Activated naive CD4-positive, alpha-beta T cell treated with anti-CD3 and anti-CD28 coated beads, Interleukin-2, amount 10 ng/mL, durations not matched to agents 7 days and 5 days (primary cell): ENCODE data around the gene PODNL1.
A peak's percentile ranks its signal among the peaks of the same experiment; 100 is the strongest.
"Not testable (repeated sequence)": the region's sequence is repeated elsewhere in the genome, so short reads cannot be mapped to it uniquely, and the experiment has no call there.

Experiments used
- CTCF ChIA-PET: fragments of 350-600 bp; sonication (Branson Sonifier 250); formaldehyde crosslinking; loops from one replicate; lab custom pipeline; 2021; ENCODE audit warnings: antibody characterized with exemption; lab: Charles Lee
- DNase-seq: peaks from one replicate; pipeline ENCODE4 v3.0.0-alpha.2; 2020
- H3K27ac Mint-ChIP-seq: one replicate; pipeline ENCODE4 v1.8.0; 2021; ENCODE audit warnings: mild to moderate bottlenecking, moderate library complexity, mixed read lengths
- H3K27me3 Mint-ChIP-seq: one replicate; pipeline ENCODE4 v1.8.0; 2021; ENCODE audit warnings: mild to moderate bottlenecking, mixed read lengths
- H3K36me3 Mint-ChIP-seq: one replicate; pipeline ENCODE4 v1.8.0; 2021; ENCODE audit warnings: mixed read lengths
- H3K4me1 Mint-ChIP-seq: one replicate; pipeline ENCODE4 v1.8.0; 2021; ENCODE audit warnings: mixed read lengths
- H3K4me3 Mint-ChIP-seq: one replicate; pipeline ENCODE4 v1.8.0; 2021; ENCODE audit warnings: mild to moderate bottlenecking, moderate library complexity, mixed read lengths
- H3K9me3 Mint-ChIP-seq: one replicate; pipeline ENCODE4 v1.8.0; 2021; ENCODE audit warnings: mixed read lengths

Gene PODNL1

DNA sequence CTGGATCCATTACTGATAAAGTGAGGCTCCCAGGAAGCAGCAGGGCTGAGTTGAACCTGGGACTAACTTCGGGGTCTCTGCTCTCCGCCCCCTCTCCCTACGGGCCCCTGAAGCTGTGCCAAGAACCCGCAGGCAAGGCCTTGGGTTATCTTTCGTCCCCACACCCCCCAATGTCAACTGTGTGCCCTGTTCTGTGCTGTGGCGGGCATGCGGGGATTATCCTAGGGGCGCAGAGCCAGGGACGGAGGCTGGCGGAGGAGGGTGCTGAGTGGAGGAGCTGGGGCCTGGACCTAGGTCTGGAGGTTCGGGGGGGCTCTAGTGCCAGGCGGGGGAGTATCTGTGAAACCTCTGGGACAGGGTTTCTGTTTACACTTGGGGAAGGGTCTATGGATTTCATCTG, 41.5 kb upstream of the PODNL1 start:
- peaks cover 4% of the 10 kb centered on the region for H3K27me3 Mint-ChIP-seq
- H3K36me3 Mint-ChIP-seq = peaks cover 14% of the 10 kb centered on the region
- no peak overlapping the region for H3K4me3 Mint-ChIP-seq
- H3K4me1 Mint-ChIP-seq = peaks cover 50% of the 10 kb centered on the region
- no peak for DNase-seq
- CTCF ChIA-PET = no interaction called here
- no peak overlapping the region for H3K27ac Mint-ChIP-seq
- no peaks in the 10 kb centered on the region for H3K9me3 Mint-ChIP-seq

DNA sequence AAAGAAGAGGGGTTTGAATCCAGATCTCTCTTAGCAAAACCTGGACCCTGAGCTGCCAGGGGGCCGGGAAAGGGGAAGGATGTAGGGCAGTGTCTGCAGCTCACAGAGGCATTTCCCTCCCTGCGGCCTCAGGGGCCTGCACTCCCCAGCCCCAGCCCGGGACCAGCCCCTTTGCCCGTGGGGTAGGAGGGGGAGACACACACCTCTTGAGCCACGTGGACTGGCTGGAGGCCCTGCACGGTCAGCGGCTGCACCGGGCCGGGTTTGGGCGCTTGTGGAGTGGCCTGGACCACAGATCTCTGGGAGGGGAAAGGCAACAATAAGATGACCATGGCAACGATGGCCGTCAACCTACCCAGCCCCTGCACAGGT, 41.0 kb upstream of the PODNL1 start:
- no peak overlapping the region for H3K4me3 Mint-ChIP-seq
- H3K27me3 Mint-ChIP-seq = peaks cover 4% of the 10 kb centered on the region
- CTCF ChIA-PET = no interaction called here
- H3K4me1 Mint-ChIP-seq = peaks cover 48% of the 10 kb centered on the region
- H3K36me3 Mint-ChIP-seq = peaks cover 17% of the 10 kb centered on the region
- no peaks in the 10 kb centered on the region for H3K9me3 Mint-ChIP-seq
- DNase-seq = no peak
- H3K27ac Mint-ChIP-seq = no peak overlapping the region

DNA sequence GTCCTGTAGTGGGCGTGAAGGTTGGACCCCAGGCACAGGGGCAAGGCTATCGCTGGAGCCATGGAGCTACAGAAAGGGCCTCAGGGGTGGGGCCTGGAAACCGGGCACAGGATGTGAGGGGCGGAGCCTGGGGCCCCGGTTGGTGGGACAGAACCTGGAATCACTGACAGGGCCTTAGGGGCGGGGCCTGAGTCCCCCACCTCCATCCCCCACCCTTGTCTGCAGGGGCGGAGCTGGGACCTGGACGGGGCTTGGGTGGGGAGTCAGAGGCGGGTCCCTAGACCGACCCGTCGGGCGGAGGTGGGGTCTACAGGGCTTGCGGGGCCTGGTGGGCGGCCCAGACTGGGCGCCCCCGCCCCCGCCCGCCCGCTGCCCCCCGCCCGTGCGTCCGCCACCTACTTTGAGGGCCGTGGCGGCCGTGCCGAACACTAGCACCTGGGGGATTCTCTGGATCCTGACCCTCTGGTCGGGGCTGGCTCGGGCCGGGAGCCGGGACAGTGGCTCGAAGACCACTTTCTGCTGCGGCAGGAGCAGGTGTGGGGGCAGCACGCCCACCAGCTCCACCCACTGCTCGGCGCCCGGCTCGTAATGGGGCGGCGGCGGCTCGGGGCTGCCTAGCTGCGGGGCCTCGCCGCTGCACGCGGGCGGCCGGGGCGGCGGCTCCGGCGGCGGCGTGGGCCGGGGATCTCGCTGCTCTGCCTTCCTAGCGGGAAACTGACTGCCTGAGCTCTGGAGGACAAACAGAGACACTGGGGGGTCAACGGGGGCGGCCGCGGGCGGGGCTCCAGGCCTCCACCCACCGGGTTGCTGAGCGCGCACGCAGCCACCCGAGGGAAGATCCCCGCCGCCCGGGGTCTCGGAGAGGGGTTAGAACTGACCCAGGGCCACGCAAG, 40.4 kb upstream of the PODNL1 start:
- H3K4me3 Mint-ChIP-seq = no peak overlapping the region
- DNase-seq = no peak
- CTCF ChIA-PET = no interaction called here
- peaks cover 4% of the 10 kb centered on the region for H3K27me3 Mint-ChIP-seq
- peaks cover 48% of the 10 kb centered on the region for H3K4me1 Mint-ChIP-seq
- H3K27ac Mint-ChIP-seq = no peak overlapping the region
- H3K9me3 Mint-ChIP-seq = no peaks in the 10 kb centered on the region
- peaks cover 21% of the 10 kb centered on the region for H3K36me3 Mint-ChIP-seq

DNA sequence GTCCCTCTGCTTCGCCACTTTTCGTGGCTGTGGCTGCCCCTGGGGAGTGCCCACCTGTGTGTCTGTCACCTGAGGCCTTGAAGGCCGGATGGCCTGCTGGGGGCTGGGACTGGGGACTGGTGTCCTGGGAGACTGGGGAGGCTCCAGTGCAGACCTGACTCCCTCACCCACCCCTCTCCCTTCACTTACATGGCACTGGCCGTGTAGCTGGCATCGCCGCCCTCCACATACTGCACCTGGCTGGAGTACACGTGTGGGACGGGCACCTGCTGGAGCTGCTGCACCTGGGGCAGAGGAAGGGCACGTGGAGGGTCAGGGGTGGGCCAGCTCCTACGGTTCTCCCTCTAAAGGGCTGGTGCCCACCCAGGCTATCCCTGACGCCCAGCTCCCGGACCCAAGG, 39.6 kb upstream of the PODNL1 start:
- CTCF ChIA-PET = interaction anchor here (1.3 kb wide), 1 partner anchor 25 kb away, joined by 4 read pairs; the partner anchor contains the start of gene DCAF15
- Mint-ChIP-seq H3K4me3 (no peak overlapping the region), H3K4me1 (peaks cover 42% of the 10 kb centered on the region), H3K27me3 (peaks cover 4% of the 10 kb centered on the region), H3K9me3 (no peaks in the 10 kb centered on the region), H3K27ac (no peak overlapping the region), H3K36me3 (peaks cover 20% of the 10 kb centered on the region)
- DNase-seq = no peak

GRCh38 chr19:13976446-13976845, 38.2 kb upstream of the PODNL1 start:
- peaks cover 4% of the 10 kb centered on the region for H3K27me3 Mint-ChIP-seq
- H3K9me3 Mint-ChIP-seq = no peaks in the 10 kb centered on the region
- H3K4me1 Mint-ChIP-seq = peaks cover 28% of the 10 kb centered on the region
- peaks cover 17% of the 10 kb centered on the region for H3K36me3 Mint-ChIP-seq
- H3K4me3 Mint-ChIP-seq = no peak overlapping the region
- no peak for DNase-seq
- CTCF ChIA-PET = interaction anchor here (1.3 kb wide), 1 partner anchor 23 kb away, joined by 4 read pairs; the partner anchor contains the start of gene DCAF15
- no peak overlapping the region for H3K27ac Mint-ChIP-seq

DNA sequence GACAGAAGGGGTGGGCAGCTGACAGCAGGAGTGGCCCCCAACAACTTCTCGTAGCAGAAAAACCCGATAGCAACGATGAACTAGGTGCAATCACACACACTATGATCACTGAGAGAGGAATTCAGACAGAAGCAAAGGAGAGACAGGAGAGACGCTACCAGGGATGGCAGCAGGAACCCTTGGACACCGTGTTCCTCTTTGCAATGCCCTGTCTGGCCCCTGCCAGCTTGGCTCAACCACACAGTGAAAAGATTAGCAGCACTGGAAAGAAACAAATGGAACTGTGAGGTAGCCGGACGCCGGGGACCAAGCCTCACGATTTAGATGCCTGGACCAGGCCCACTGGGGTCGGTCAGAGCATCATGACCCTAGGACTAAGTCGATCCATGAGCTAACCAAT, 37.7 kb upstream of the PODNL1 start:
- no peak overlapping the region for H3K27ac Mint-ChIP-seq
- H3K36me3 Mint-ChIP-seq = peaks cover 17% of the 10 kb centered on the region
- peaks cover 4% of the 10 kb centered on the region for H3K27me3 Mint-ChIP-seq
- DNase-seq = no peak
- CTCF ChIA-PET = no interaction called here
- H3K4me1 Mint-ChIP-seq = peaks cover 22% of the 10 kb centered on the region
- H3K9me3 Mint-ChIP-seq = no peaks in the 10 kb centered on the region
- no peak overlapping the region for H3K4me3 Mint-ChIP-seq

- H3K9me3 Mint-ChIP-seq = no peaks in the 10 kb centered on the region
- CTCF ChIA-PET = no interaction called here
- peaks cover 17% of the 10 kb centered on the region for H3K36me3 Mint-ChIP-seq
- H3K27me3 Mint-ChIP-seq = no peaks in the 10 kb centered on the region
- peak overlapping the region; percentile 4 for H3K27ac Mint-ChIP-seq
- DNase-seq = peak; percentile 73
- H3K4me3 Mint-ChIP-seq = no peak overlapping the region
- peaks cover 13% of the 10 kb centered on the region for H3K4me1 Mint-ChIP-seq
Observed at GRCh38 chr19:13974073-13974472, 35.9 kb upstream of the PODNL1 start.

DNA sequence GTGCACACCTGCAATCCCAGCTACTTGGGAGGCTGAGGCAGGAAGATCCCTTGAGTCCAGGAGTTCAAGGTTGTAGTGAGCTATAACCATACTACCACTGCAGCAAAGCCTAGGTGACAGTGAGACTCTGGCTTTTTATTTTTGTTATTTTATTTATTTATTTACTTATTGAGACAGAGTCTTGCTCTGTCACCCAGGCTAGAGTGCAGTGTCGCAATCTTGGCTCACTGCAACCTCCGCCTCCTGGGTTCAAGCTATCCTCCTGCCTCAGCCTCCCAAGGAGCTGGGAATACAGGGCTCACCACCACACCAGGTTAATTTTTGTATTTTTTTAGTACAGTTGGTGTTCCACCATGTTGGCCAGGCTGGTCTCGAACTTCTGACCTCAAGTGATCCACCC, 35.3 kb upstream of the PODNL1 start:
- Mint-ChIP-seq H3K36me3 (peaks cover 20% of the 10 kb centered on the region), H3K4me1 (peaks cover 13% of the 10 kb centered on the region), H3K27ac (peak overlapping the region; percentile 62)
- H3K27me3 Mint-ChIP-seq, H3K9me3 Mint-ChIP-seq, H3K4me3 Mint-ChIP-seq, DNase-seq: not testable (repeated sequence)
- CTCF ChIA-PET = interaction anchor here (0.7 kb wide), 1 partner anchor 75 kb away, joined by 3 read pairs; no protein-coding TSS in a partner anchor

GRCh38 chr19:13972368-13973155, 34.3 kb upstream of the PODNL1 start:
- no peaks in the 10 kb centered on the region for H3K27me3 Mint-ChIP-seq
- no peak overlapping the region for H3K27ac Mint-ChIP-seq
- DNase-seq = no peak
- CTCF ChIA-PET = interaction anchor here (0.7 kb wide), 1 partner anchor 76 kb away, joined by 3 read pairs; no protein-coding TSS in a partner anchor
- peaks cover 20% of the 10 kb centered on the region for H3K36me3 Mint-ChIP-seq
- no peak overlapping the region for H3K4me3 Mint-ChIP-seq
- peaks cover 8% of the 10 kb centered on the region for H3K4me1 Mint-ChIP-seq
- H3K9me3 Mint-ChIP-seq = no peaks in the 10 kb centered on the region

- not testable (repeated sequence) for H3K9me3 Mint-ChIP-seq, H3K27me3 Mint-ChIP-seq, H3K27ac Mint-ChIP-seq, DNase-seq, H3K4me3 Mint-ChIP-seq, H3K4me1 Mint-ChIP-seq
- CTCF ChIA-PET = interaction anchor here (0.8 kb wide), 1 partner anchor 13 kb away, joined by 3 read pairs; no protein-coding TSS in a partner anchor
- peaks cover 20% of the 10 kb centered on the region for H3K36me3 Mint-ChIP-seq
Observed at GRCh38 chr19:13971868-13972267, 33.7 kb upstream of the PODNL1 start.

GRCh38 chr19:13969897-13970296, 31.7 kb upstream of the PODNL1 start:
- CTCF ChIA-PET = interaction anchor here (0.5 to 0.6 kb wide), 2 partner anchors 71 to 101 kb away, joined by 3 read pairs; no protein-coding TSS in a partner anchor
- H3K4me3 Mint-ChIP-seq = no peak overlapping the region
- no peaks in the 10 kb centered on the region for H3K27me3 Mint-ChIP-seq
- no peak for DNase-seq
- H3K9me3 Mint-ChIP-seq = no peaks in the 10 kb centered on the region
- H3K4me1 Mint-ChIP-seq = peaks cover 8% of the 10 kb centered on the region
- peaks cover 20% of the 10 kb centered on the region for H3K36me3 Mint-ChIP-seq
- H3K27ac Mint-ChIP-seq = no peak overlapping the region

DNA sequence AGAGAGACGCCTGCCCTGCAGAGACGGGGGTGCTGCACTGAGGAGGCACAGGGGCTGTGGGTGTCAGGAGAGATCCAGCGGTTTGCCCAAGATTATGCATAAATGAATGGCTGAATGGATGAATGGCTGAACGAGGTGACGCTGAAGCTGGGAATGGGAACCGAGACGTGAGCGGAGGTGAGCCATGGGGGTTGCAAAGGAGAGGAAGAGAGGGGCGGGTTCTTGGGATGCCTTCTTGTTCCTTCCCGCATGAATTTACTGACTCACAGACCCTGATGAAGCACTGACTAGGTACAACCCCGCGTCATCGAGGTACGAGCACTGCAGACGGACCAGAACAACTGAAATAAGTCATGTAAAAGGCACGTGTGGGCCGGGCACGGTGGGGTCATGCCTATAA, 30.8 kb upstream of the PODNL1 start:
- no peak for DNase-seq
- peaks cover 21% of the 10 kb centered on the region for H3K36me3 Mint-ChIP-seq
- H3K27me3 Mint-ChIP-seq = no peaks in the 10 kb centered on the region
- peaks cover 4% of the 10 kb centered on the region for H3K4me1 Mint-ChIP-seq
- H3K27ac Mint-ChIP-seq = peak overlapping the region; percentile 24
- CTCF ChIA-PET = interaction anchor here (0.8 kb wide), 1 partner anchor 55 kb away, joined by 3 read pairs; no protein-coding TSS in a partner anchor
- no peaks in the 10 kb centered on the region for H3K9me3 Mint-ChIP-seq
- H3K4me3 Mint-ChIP-seq = no peak overlapping the region

DNA sequence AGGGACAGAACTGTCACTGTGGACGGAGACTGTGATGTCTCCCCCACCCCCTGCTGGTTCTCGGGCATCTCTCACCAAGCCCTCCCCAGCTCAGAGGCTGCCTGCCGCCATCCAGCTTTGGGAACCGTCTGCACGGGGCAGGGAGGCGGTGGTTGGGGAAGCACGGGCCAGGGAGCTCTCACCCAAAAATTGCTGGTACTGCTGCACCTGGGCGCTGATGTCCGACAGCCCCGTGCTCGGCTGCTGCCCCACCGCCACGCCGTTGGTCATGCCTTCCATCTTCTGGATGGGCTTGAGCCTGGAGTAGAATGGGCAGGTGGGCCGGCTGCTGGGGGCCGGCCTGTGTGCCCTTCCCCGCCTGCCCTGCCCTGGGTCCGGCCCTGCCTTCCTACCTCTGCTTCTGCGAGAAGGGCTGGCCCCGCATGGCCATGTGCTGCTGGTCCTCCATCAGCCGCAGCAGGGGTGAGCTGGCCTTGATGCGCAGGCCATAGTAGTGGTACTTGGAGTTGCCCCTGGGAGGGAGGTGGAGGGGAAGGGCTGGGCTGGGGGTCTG, 30.2 kb upstream of the PODNL1 start:
- Mint-ChIP-seq H3K4me1 (peaks cover 2% of the 10 kb centered on the region), H3K4me3 (no peak overlapping the region), H3K27me3 (no peaks in the 10 kb centered on the region), H3K36me3 (peaks cover 20% of the 10 kb centered on the region), H3K9me3 (no peaks in the 10 kb centered on the region), H3K27ac (no peak overlapping the region)
- CTCF ChIA-PET = interaction anchor here (0.8 kb wide), 1 partner anchor 54 kb away, joined by 3 read pairs; no protein-coding TSS in a partner anchor
- DNase-seq = no peak

DNA sequence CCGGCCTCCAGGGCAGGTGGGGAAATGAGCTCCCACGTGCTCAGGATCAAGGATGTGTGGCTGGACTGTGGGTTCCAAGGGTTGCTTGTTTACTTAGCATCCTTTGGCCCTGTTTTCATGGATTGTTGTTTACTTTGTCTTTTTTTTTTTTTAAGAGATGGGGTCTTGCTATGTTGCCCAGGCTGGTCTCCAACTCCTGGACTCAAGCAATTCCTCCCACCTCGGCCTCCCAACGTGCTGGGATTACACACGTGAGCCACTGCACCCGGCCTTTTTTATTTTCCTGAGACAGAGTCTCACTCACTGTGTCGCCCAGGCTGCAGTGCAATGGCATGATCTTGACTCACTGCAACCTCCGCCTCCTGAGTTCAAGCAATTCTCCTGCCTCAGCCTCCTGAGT, 29.0 kb upstream of the PODNL1 start:
- H3K4me3 Mint-ChIP-seq, H3K27ac Mint-ChIP-seq, CTCF ChIA-PET: not testable (repeated sequence)

More for the DNA sequence above, 29.0 kb upstream of the PODNL1 start:
- H3K9me3 Mint-ChIP-seq, H3K27me3 Mint-ChIP-seq, DNase-seq, H3K4me1 Mint-ChIP-seq: not testable (repeated sequence)
- peaks cover 18% of the 10 kb centered on the region for H3K36me3 Mint-ChIP-seq
